Calu3 (cell line): ENCODE data around the gene OGFRL1. TPM values are rescaled to one million over a fixed set of nuclear protein-coding genes. Genes with fewer than 3 reads are reported as not detected.

Experiments used
- BruUV-seq: library from RNA; stranded (reverse); fragments of 400-500 nt; replicated peaks from 2 replicates; lab custom pipeline; 2021; lab: Mats Ljungman, UMichigan
- CTCF ChIA-PET: fragments of 300-600 bp; sonication (Branson Sonifier 250); formaldehyde crosslinking; loops from one replicate; lab custom pipeline; 2022; ENCODE audit warnings: antibody characterized with exemption; lab: Charles Lee
- DNase-seq: peaks from one replicate; pipeline ENCODE4 v3.0.0; 2022
- H3K27ac Mint-ChIP-seq: one replicate; pipeline ENCODE4 v1.8.0; 2022; ENCODE audit warnings: mixed read lengths; ENCODE audit not compliant: unreplicated experiment
- H3K27me3 Mint-ChIP-seq: one replicate; pipeline ENCODE4 v1.8.0; 2022; ENCODE audit warnings: mixed read lengths; ENCODE audit not compliant: unreplicated experiment
- H3K36me3 Mint-ChIP-seq: one replicate; pipeline ENCODE4 v1.8.0; 2022; ENCODE audit warnings: mild to moderate bottlenecking, moderate library complexity, mixed read lengths; ENCODE audit not compliant: insufficient read depth, unreplicated experiment
- H3K4me1 Mint-ChIP-seq: one replicate; pipeline ENCODE4 v1.8.0; 2022; ENCODE audit warnings: mild to moderate bottlenecking, low read depth, mixed read lengths; ENCODE audit not compliant: unreplicated experiment
- H3K4me3 Mint-ChIP-seq: one replicate; pipeline ENCODE4 v1.8.0; 2022; ENCODE audit warnings: mild to moderate bottlenecking, low read depth, moderate library complexity, mixed read lengths; ENCODE audit not compliant: unreplicated experiment
- H3K9me3 Mint-ChIP-seq: one replicate; pipeline ENCODE4 v1.8.0; 2022; ENCODE audit warnings: low read depth, mixed read lengths; ENCODE audit not compliant: unreplicated experiment
- intact Hi-C: fragments of 100-400 bp; cut with micrococcal nuclease; formaldehyde crosslinking; loops from one replicate; pipeline ENCODE4 v1.10.0; 2022; ENCODE audit not compliant: unreplicated experiment
- total RNA-seq: library from RNA; stranded (reverse); gene quantifications from 2 replicates; pipeline ENCODE4 v1.2.3, GENCODE V29; 2022
- TF ChIP-seq, protein P1 (sequence below): fragments of 200-600 bp; IDR thresholded peaks from one replicate; pipeline ENCODE4 v1.8.0; 2022; ENCODE audit warnings: antibody characterized with exemption; ENCODE audit not compliant: unreplicated experiment

OGFRL1 gene
- total RNA-seq, 1 experiment from 2014 or later: 21.0 TPM

DNA sequence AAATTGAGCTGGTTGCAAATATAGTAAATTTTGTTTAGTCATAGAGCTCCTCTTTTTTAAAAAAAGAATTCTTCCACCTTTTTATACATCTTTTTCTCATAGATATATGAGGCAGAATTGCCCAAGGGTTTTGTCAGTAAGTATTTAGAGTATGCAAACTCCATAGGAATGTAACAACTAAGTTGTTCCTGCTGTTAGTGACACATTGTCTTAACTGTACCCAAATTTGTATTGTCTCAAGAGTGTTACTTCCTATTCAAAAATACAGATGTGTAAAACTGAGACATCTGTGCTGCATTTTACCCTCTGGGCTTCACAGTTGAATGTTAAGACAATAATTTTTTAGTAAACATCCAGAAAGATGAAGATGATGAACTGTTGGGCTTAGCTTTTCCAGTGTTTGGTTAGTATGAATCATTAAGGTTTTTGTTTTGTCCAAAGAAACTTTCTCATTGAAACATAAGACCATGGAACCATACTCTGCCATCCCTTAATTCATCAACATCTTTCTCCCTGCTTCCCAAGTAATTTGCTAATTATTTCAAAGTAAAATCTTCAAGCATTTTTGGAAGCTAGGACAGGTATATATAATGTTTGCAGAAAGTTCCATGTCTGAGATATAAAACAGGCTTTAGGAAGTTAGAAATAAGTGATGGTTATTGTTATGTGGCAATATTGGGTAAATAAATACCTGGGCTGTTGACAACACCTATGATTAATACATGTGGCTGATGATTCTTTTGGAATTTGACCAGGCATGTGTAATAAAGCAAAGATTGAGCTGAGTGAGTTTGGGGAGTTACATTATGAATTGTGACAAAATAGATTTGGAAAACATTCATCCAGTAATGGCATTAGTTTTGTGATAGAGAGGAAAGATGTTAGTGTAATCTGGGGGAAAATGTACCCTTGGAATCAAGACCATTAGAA, 11.2 kb downstream of the OGFRL1 start:
- peak overlapping the region; percentile 4 for H3K27ac Mint-ChIP-seq
- H3K27me3 Mint-ChIP-seq: no peaks in the 10 kb centered on the region
- intact Hi-C loops: no loop called here
- peaks cover 6% of the 10 kb centered on the region for H3K36me3 Mint-ChIP-seq
- no peak overlapping the region for H3K4me3 Mint-ChIP-seq
- BruUV-seq: no TSS peak
- TF ChIP-seq, protein P1, sequence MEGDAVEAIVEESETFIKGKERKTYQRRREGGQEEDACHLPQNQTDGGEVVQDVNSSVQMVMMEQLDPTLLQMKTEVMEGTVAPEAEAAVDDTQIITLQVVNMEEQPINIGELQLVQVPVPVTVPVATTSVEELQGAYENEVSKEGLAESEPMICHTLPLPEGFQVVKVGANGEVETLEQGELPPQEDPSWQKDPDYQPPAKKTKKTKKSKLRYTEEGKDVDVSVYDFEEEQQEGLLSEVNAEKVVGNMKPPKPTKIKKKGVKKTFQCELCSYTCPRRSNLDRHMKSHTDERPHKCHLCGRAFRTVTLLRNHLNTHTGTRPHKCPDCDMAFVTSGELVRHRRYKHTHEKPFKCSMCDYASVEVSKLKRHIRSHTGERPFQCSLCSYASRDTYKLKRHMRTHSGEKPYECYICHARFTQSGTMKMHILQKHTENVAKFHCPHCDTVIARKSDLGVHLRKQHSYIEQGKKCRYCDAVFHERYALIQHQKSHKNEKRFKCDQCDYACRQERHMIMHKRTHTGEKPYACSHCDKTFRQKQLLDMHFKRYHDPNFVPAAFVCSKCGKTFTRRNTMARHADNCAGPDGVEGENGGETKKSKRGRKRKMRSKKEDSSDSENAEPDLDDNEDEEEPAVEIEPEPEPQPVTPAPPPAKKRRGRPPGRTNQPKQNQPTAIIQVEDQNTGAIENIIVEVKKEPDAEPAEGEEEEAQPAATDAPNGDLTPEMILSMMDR: no peak
- no peaks in the 10 kb centered on the region for H3K9me3 Mint-ChIP-seq
- DNase-seq: no peak
- H3K4me1 Mint-ChIP-seq: peaks cover 19% of the 10 kb centered on the region
- CTCF ChIA-PET: interaction anchor here (0.6 kb wide), 1 partner anchor 10 kb away, joined by 3 read pairs; no protein-coding TSS in a partner anchor

DNA sequence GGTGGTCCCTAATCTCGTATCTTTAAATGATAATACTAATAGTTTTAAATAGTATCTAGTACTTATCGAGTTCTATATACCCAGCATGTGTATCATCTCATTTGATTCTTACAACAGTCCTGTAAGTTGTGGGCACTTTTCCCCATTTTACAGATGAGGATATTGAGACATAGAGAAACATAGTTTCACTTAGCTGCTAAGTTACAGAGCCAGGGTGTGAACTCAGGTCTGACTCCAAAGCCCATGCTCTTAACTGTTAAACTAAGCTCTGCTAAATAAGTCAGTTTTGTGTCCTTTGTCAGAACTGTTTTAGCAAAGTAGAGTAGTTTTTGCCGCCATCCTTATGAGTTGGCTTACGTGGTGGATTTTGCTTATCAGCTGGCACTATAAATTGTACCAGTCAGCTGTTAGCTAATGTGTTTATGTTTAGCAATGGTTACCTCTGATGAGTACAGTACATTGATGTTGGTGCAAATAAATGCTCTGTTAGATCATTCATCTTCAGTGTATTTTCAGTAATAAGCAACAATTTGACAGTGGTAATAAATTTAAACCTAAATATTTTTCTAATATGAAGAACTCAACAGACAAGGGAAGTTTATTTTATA, 12.1 kb downstream of the OGFRL1 start:
- Mint-ChIP-seq H3K9me3 (no peaks in the 10 kb centered on the region), H3K36me3 (peaks cover 6% of the 10 kb centered on the region), H3K4me3 (no peak overlapping the region), H3K27ac (peak overlapping the region; percentile 4), H3K27me3 (no peaks in the 10 kb centered on the region), H3K4me1 (peaks cover 19% of the 10 kb centered on the region)
- DNase-seq: no peak
- TF ChIP-seq, protein P1: no peak
- intact Hi-C loops: no loop called here
- CTCF ChIA-PET: interaction anchor here (0.6 kb wide), 1 partner anchor 10 kb away, joined by 3 read pairs; no protein-coding TSS in a partner anchor
- BruUV-seq: no TSS peak

DNA sequence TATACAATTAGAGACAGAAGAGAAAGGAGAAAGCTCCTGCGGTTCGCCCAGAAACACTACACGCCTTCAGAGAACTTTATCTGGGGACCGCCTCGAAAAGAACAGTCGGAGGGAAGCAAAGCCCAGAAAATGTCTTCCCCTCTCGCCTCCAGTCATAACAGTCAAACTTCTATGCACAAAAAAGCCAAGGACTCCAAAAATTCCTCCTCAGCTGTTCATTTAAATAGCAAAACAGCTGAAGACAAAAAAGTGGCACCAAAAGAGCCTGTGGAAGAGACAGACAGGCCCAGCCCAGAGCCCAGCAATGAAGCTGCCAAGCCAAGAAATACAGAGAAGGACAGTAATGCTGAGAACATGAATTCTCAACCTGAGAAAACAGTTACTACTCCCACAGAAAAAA, 12.9 kb downstream of the OGFRL1 start:
- peaks cover 19% of the 10 kb centered on the region for H3K4me1 Mint-ChIP-seq
- TSS peak; percentile 26 for BruUV-seq
- TF ChIP-seq, protein P1: no peak
- no peak overlapping the region for H3K4me3 Mint-ChIP-seq
- H3K27me3 Mint-ChIP-seq: no peaks in the 10 kb centered on the region
- peak overlapping the region; percentile 2 for H3K27ac Mint-ChIP-seq
- no peaks in the 10 kb centered on the region for H3K9me3 Mint-ChIP-seq
- H3K36me3 Mint-ChIP-seq: peaks cover 6% of the 10 kb centered on the region
- CTCF ChIA-PET: no interaction called here
- intact Hi-C loops: no loop called here
- no peak for DNase-seq

DNA sequence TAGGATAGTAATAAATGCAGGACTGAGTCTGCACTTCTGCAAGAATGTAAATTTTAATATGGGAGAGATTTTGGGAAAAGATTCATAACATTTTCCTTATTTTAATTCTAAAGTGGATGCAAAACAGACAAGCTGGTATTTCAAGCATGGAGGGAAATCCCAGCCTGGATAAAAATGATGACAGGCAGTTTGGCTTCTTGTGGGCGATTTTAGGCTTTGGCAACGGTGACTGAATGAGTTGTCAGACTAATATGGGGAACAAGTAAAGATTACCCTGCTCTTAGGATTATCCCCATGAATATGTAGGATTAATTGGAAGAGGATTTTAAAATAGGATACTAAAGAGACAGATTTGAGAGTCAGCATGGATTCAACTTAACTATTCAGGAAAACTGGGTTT, 21.0 kb downstream of the OGFRL1 start:
- no peak overlapping the region for H3K27ac Mint-ChIP-seq
- H3K9me3 Mint-ChIP-seq: no peaks in the 10 kb centered on the region
- peaks cover 19% of the 10 kb centered on the region for H3K36me3 Mint-ChIP-seq
- BruUV-seq: no TSS peak
- H3K4me3 Mint-ChIP-seq: no peak overlapping the region
- TF ChIP-seq, protein P1: no peak
- H3K27me3 Mint-ChIP-seq: no peaks in the 10 kb centered on the region
- peaks cover 10% of the 10 kb centered on the region for H3K4me1 Mint-ChIP-seq
- DNase-seq: no peak
- CTCF ChIA-PET: no interaction called here
- intact Hi-C loops: no loop called here
